ENCODE measurements around the gene KLK4. TPM values are rescaled to one million over a fixed set of nuclear protein-coding genes. Genes with fewer than 3 reads are reported as not detected.

The KLK4 gene
- total and polyA plus RNA-seq, 10 of the 15 experiments (the other 5 are each of a cell fraction or from before 2014, with no cell fraction given), result 0.06 to 0.31 TPM; not detected in 8

GRCh38 chr19:50897191-50897607 is 14.0 kb downstream of the KLK4 start (continued):
- TF ChIP-seq, protein P1, sequence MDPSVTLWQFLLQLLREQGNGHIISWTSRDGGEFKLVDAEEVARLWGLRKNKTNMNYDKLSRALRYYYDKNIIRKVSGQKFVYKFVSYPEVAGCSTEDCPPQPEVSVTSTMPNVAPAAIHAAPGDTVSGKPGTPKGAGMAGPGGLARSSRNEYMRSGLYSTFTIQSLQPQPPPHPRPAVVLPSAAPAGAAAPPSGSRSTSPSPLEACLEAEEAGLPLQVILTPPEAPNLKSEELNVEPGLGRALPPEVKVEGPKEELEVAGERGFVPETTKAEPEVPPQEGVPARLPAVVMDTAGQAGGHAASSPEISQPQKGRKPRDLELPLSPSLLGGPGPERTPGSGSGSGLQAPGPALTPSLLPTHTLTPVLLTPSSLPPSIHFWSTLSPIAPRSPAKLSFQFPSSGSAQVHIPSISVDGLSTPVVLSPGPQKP (IDR thresholded peaks at IDR 0.05; ENCODE audit: low read depth, low read length), result no peak
- TF ChIP-seq ZNF207 (IDR thresholded peaks at IDR 0.05; ENCODE audit: borderline replicate concordance) (no peak), BHLHE40 (IDR thresholded peaks at IDR 0.05; ENCODE audit: borderline replicate concordance in 1 of 2, low read depth in 2 of 2, low read length in 1 of 2) (peak in 1 of 2 experiments; percentile 19; a peak in 1 of 4 replicates), MYB (IDR thresholded peaks at IDR 0.05; ENCODE audit: borderline replicate concordance, low read depth, low read length) (0 out of 2 replicates have a peak, but pooled peaks have one; percentile 12), FOXM1 (IDR thresholded peaks at IDR 0.05; ENCODE audit: low read depth, low read length) (0 out of 2 replicates have a peak, but pooled peaks have one; percentile 1)

DNA sequence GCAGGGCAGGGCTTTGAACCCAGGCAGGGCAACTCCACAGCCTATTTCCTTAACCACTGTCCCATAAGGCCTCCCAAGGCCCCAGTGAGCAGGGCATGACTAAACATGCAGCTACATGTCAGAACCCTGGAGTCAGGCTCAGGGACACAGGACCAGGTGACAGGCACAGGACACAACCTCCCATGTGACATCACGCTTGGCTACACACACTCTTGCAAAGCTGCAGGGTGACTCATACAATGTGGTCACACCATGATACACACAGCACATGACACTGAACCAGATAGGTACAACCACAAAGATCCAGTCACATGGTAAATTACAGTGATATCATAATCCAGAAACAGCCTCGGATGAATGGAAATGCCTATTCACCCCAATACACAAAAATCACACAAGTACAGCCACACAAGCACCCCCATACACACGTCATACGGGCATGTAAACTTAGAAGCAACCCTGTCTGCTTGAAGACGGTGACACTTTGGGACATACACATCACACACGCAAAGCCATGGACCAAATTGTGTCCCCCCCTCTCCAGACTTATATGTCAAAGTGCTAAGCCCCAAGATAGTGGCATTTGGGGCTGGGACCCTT is 14.5 kb downstream of the KLK4 start:
- ChIA-PET SMC1A (ENCODE audit: uncharacterized antibody, unreplicated experiment) (interaction anchor here (0.9 to 4.7 kb wide), 6 partner anchors 21 to 77 kb away, joined by 3 to 28 read pairs (median 4); partner anchors contain the start of gene KLK15), CTCF (interaction anchor here (1.1 to 4.0 kb wide), 7 partner anchors 9 to 94 kb away, joined by 3 to 33 read pairs (median 6); no protein-coding TSS in a partner anchor), RAD21 (ENCODE audit: unreplicated experiment) (interaction anchor here (0.7 to 3.8 kb wide), 6 partner anchors 8 to 539 kb away, joined by 3 to 11 read pairs (median 4); no protein-coding TSS in a partner anchor), POLR2A (interaction anchor here (0.5 to 2.0 kb wide), 4 partner anchors 60 to 568 kb away, joined by 3 to 13 read pairs (median 6); partner anchors contain the start of gene KCNC3)
- ATAC-seq (peak; percentile 96), FAIRE-seq (peak; percentile 92), DNase-seq (ENCODE audit: low read depth, low spot score) (peak; percentile 100)
- no peaks in the 10 kb centered on the region for H4K20me1 ChIP-seq (ENCODE audit: control insufficient read depth, insufficient read depth)
- H3K79me2 ChIP-seq (ENCODE audit: control insufficient read depth, insufficient read depth, low read length), result no peaks in the 10 kb centered on the region
- H3K27me3 ChIP-seq (replicated peaks in 1 of 2; ENCODE audit: control insufficient read depth in 2 of 2, insufficient read depth in 2 of 2, low read length in 1 of 2), result no peaks in the 10 kb centered on the region
- peak overlapping the region; percentile 22; the same call in 1 of the 2 replicates for H3K4me3 ChIP-seq
- in situ Hi-C loops (cut with MboI) (loop anchor here (10.0 kb wide), 1 partner anchor 542 kb away; no protein-coding TSS in a partner anchor), intact Hi-C loops (cut with micrococcal nuclease; ENCODE audit: unreplicated experiment) (loop anchor here (2.0 to 10.0 kb wide), 4 partner anchors 59 to 542 kb away; no protein-coding TSS in a partner anchor)
- no peaks in the 10 kb centered on the region for H3K36me3 ChIP-seq (ENCODE audit: control insufficient read depth in 2 of 2, insufficient read depth in 2 of 2, low read length in 1 of 2)
- WGBS (ENCODE audit: insufficient coverage, insufficient replicate concordance, low lambda C conversion rate, missing lambda C conversion rate), result 1% methylated on average over 6 of the region's 6 CpGs
- peak overlapping the region; percentile 22; the same call in 1 of the 2 replicates for H3K9ac ChIP-seq (ENCODE audit: control insufficient read depth, insufficient read depth, low read length)
- peaks cover 23% of the 10 kb centered on the region for H3K4me1 ChIP-seq (ENCODE audit: control insufficient read depth, insufficient read depth, low read length)
- H3K9me3 ChIP-seq (replicated peaks; ENCODE audit: control insufficient read depth, insufficient read depth, low read length), result peaks cover 6% of the 10 kb centered on the region; the same call in 1 of the 3 replicates
- peak overlapping the region; percentile 76 for H3K27ac ChIP-seq (ENCODE audit: control insufficient read depth, insufficient read depth)
- peak overlapping the region; percentile 70 for H2AFZ ChIP-seq (ENCODE audit: control insufficient read depth, low read depth, low read length)
- peak overlapping the region; percentile 39 for H3K4me2 ChIP-seq (ENCODE audit: control insufficient read depth, insufficient read depth)
- no TSS peak for BruUV-seq (replicated peaks)
- TF ChIP-seq, protein P2, sequence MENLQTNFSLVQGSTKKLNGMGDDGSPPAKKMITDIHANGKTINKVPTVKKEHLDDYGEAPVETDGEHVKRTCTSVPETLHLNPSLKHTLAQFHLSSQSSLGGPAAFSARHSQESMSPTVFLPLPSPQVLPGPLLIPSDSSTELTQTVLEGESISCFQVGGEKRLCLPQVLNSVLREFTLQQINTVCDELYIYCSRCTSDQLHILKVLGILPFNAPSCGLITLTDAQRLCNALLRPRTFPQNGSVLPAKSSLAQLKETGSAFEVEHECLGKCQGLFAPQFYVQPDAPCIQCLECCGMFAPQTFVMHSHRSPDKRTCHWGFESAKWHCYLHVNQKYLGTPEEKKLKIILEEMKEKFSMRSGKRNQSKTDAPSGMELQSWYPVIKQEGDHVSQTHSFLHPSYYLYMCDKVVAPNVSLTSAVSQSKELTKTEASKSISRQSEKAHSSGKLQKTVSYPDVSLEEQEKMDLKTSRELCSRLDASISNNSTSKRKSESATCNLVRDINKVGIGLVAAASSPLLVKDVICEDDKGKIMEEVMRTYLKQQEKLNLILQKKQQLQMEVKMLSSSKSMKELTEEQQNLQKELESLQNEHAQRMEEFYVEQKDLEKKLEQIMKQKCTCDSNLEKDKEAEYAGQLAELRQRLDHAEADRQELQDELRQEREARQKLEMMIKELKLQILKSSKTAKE (IDR thresholded peaks at IDR 0.05; ENCODE audit: low read depth, poor library complexity, severe bottlenecking), result peak; percentile 92
- peak; percentile 84 for TF ChIP-seq MXI1 (IDR thresholded peaks at IDR 0.05; ENCODE audit: low read depth, low read length)
- TF ChIP-seq RELA (IDR thresholded peaks at IDR 0.05; ENCODE audit: borderline replicate concordance, partially characterized antibody), result peak; percentile 92
- TF ChIP-seq STAT1 (conservative IDR thresholded peaks at IDR 0.05), result no peak
- TF ChIP-seq JUND (IDR thresholded peaks at IDR 0.05; ENCODE audit: low read depth, low read length), result peak; percentile 94
- peak; percentile 89 for TF ChIP-seq ZBED1 (IDR thresholded peaks at IDR 0.05; ENCODE audit: borderline replicate concordance)
- peak; percentile 32 for TF ChIP-seq KLF5 (IDR thresholded peaks at IDR 0.05; ENCODE audit: partially characterized antibody)
- peak; percentile 92; the same call in 1 of the 2 replicates for TF ChIP-seq STAT3 (IDR thresholded peaks at IDR 0.05; ENCODE audit: low read depth, low read length)
- TF ChIP-seq, protein P1 (IDR thresholded peaks at IDR 0.05; ENCODE audit: low read depth, low read length), result no peak
- TF ChIP-seq TCF7 (IDR thresholded peaks at IDR 0.05; ENCODE audit: borderline replicate concordance), result no peak
- no peak for TF ChIP-seq HDAC6 (IDR thresholded peaks at IDR 0.05; ENCODE audit: unreplicated experiment)
- TF ChIP-seq KDM1A (IDR thresholded peaks at IDR 0.05; ENCODE audit: borderline replicate concordance), result no peak

All from GM12878 (cell line).